ENCODE results near the gene MDFIC2. TPM values are rescaled to one million over a fixed set of nuclear protein-coding genes. Genes with fewer than 3 reads are reported as not detected.

The MDFIC2 gene
- total RNA-seq, 1 donor from 2014 or later, result not detected

DNA sequence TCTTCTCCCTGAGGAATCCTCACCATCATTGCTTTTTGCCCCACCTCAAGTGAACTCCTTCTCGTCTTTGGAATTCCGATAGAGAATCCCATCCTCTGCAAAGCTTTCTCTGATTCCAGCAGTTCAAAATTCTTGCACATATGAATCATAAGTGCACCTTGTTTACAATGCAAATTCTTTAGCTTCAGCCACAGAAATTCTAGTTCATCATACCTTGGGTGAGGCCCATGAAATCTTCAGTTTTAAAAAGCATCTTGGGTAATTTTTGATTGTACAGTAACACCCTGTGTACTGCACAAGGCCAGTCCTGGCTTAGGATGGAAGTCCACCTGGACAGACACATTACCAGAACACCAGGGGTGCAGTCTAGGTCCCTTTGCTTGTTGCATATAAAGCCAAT is 30.8 kb downstream of the MDFIC2 start:
- Histone ChIP-seq H3K4me3 (no peak overlapping the region), H3K36me3 (no peaks in the 10 kb centered on the region), H3K9me3 (no peaks in the 10 kb centered on the region), H3K27me3 (no peaks in the 10 kb centered on the region), H3K4me1 (no peaks in the 10 kb centered on the region), H3K27ac (no peak overlapping the region)
- TF ChIP-seq, protein P1, sequence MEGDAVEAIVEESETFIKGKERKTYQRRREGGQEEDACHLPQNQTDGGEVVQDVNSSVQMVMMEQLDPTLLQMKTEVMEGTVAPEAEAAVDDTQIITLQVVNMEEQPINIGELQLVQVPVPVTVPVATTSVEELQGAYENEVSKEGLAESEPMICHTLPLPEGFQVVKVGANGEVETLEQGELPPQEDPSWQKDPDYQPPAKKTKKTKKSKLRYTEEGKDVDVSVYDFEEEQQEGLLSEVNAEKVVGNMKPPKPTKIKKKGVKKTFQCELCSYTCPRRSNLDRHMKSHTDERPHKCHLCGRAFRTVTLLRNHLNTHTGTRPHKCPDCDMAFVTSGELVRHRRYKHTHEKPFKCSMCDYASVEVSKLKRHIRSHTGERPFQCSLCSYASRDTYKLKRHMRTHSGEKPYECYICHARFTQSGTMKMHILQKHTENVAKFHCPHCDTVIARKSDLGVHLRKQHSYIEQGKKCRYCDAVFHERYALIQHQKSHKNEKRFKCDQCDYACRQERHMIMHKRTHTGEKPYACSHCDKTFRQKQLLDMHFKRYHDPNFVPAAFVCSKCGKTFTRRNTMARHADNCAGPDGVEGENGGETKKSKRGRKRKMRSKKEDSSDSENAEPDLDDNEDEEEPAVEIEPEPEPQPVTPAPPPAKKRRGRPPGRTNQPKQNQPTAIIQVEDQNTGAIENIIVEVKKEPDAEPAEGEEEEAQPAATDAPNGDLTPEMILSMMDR (IDR thresholded peaks at IDR 0.05), result no peak
- TF ChIP-seq POLR2A (IDR thresholded peaks at IDR 0.05) (no peak), POLR2AphosphoS5 (IDR thresholded peaks at IDR 0.05; ENCODE audit: insufficient read depth in 1 of 2, low read depth in 1 of 2) (no peak)
- intact Hi-C loops (cut with DNase I), result no loop called here
- DNase-seq (ENCODE audit: extremely low spot score in 2 of 2), result no peak

DNA sequence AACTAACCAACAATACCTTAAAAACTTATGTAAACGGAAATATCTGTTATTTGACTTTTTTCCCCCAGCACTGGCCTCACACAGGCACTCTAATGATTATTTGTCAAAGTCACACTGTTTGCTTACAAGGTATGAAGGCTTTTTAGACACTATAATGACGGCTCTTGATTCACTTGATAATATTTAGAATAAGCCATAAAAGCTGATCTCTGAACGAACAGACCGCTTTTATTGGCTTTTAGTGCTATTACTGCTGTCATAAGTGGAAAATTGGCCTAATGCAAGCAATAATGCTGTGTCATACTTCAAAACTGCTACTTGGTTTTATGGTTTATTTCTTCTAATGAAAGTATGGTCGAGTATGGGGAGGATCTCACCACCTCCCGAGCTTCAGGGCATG is 35.1 kb downstream of the MDFIC2 start:
- DNase-seq (ENCODE audit: extremely low spot score in 2 of 2), result no peak
- intact Hi-C loops (cut with DNase I), result no loop called here
- Histone ChIP-seq H3K4me1 (no peaks in the 10 kb centered on the region), H3K27me3 (no peaks in the 10 kb centered on the region), H3K4me3 (no peak overlapping the region), H3K36me3 (no peaks in the 10 kb centered on the region), H3K9me3 (no peaks in the 10 kb centered on the region), H3K27ac (no peak overlapping the region)
- TF ChIP-seq POLR2A (IDR thresholded peaks at IDR 0.05) (no peak), POLR2AphosphoS5 (IDR thresholded peaks at IDR 0.05; ENCODE audit: insufficient read depth in 1 of 2, low read depth in 1 of 2) (no peak)
- TF ChIP-seq, protein P1 (IDR thresholded peaks at IDR 0.05), result no peak

DNA sequence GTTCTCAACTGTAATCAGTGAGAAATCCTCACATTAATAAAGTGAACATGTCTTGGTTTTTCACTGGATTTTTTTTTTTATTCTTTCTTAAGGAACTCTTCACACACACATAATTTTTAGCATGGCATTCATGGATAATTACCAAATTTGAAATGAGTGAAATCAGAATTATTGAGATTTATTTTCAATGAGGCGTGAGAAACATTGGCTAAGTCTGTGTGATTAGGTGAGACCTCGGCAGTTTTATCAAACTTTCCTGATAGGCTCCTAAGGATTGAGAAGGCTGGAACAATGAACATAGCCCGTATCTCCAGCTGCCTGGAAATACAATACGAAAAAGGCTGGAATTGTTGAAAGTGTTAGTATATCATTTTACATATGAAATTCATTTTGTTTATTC is 35.5 kb downstream of the MDFIC2 start:
- no peak overlapping the region for H3K4me3 ChIP-seq
- intact Hi-C loops (cut with DNase I), result no loop called here
- H3K4me1 ChIP-seq, result no peaks in the 10 kb centered on the region
- no peaks in the 10 kb centered on the region for H3K36me3 ChIP-seq
- TF ChIP-seq POLR2A (IDR thresholded peaks at IDR 0.05) (no peak), POLR2AphosphoS5 (IDR thresholded peaks at IDR 0.05; ENCODE audit: insufficient read depth in 1 of 2, low read depth in 1 of 2) (no peak)
- TF ChIP-seq, protein P1 (IDR thresholded peaks at IDR 0.05), result no peak
- DNase-seq (ENCODE audit: extremely low spot score in 2 of 2), result no peak
- no peaks in the 10 kb centered on the region for H3K9me3 ChIP-seq
- H3K27ac ChIP-seq, result no peak overlapping the region
- no peaks in the 10 kb centered on the region for H3K27me3 ChIP-seq

DNA sequence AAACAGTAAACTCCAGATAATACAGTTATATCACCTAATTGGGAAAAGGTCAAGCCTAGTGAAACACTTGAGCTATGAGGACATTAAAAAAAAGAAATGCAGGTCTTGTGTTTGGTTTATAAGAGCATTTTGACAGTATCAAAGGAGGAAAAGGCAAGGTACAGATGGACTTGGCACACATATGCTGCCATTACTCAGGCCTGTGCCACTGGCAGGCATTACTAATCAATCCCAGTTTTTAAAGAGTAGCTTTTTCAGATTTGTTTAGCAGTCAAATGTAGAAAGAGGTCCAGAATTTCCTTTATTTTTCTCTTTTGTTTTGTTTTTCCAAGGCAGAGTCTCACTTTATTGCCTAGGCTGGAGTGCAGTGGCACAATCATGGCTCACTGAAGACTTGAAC is 38.9 kb downstream of the MDFIC2 start:
- TF ChIP-seq POLR2AphosphoS5 (IDR thresholded peaks at IDR 0.05; ENCODE audit: insufficient read depth in 1 of 2, low read depth in 1 of 2), result no peak
- TF ChIP-seq, protein P1 (IDR thresholded peaks at IDR 0.05), result no peak
- Histone ChIP-seq H3K27ac (no peak overlapping the region), H3K9me3 (no peaks in the 10 kb centered on the region), H3K4me3 (no peak overlapping the region), H3K27me3 (no peaks in the 10 kb centered on the region), H3K36me3 (no peaks in the 10 kb centered on the region), H3K4me1 (no peaks in the 10 kb centered on the region)
- DNase-seq (ENCODE audit: extremely low spot score in 2 of 2), result no peak
- intact Hi-C loops (cut with DNase I), result no loop called here

DNA sequence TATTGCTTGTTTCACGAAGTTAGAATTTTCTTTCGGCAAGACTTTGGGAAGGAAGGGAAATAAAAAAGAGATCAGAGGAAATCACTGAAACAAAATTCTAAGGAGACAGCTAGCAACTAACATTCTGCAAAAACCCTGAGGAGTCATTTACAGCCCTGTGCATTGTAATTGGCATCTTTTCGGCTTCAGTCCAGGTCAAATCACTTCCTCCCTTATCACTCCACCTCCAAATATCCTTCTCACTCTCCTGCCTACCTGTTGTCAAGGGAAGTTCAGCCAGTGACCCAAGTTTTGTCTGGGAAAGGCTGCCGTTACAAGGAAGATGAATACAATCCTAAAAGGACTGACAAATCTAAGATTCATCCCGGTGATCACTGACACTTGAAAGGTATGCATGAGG is 39.6 kb downstream of the MDFIC2 start:
- Histone ChIP-seq H3K36me3 (no peaks in the 10 kb centered on the region), H3K4me1 (no peaks in the 10 kb centered on the region), H3K27me3 (no peaks in the 10 kb centered on the region), H3K27ac (no peak overlapping the region), H3K4me3 (no peak overlapping the region), H3K9me3 (no peaks in the 10 kb centered on the region)
- DNase-seq (ENCODE audit: extremely low spot score in 2 of 2), result no peak
- TF ChIP-seq, protein P1 (IDR thresholded peaks at IDR 0.05), result no peak
- TF ChIP-seq POLR2AphosphoS5 (IDR thresholded peaks at IDR 0.05; ENCODE audit: insufficient read depth in 1 of 2, low read depth in 1 of 2) (no peak), POLR2A (IDR thresholded peaks at IDR 0.05) (no peak)
- intact Hi-C loops (cut with DNase I), result no loop called here

All from vagina (tissue), 2 donors.